Gastroesophageal sphincter (tissue), 4 donors: Measurements from ENCODE around the gene OXSR1. TPM values are rescaled to one million over a fixed set of nuclear protein-coding genes. Genes with fewer than 3 reads are reported as not detected.

Experiments
- ATAC-seq: fragments of 150-250 bp; one replicate; pipeline ENCODE4 v1.9.1; 2016; ENCODE audit warnings: mild to moderate bottlenecking, moderate library complexity
- H3K27ac ChIP-seq, 4 donors: fragments of 200-600 bp; sonication (generic) in 3 of 4; 1 replicate in 3 of 4; 2 replicates in 1 of 4; pipeline ENCODE4 v1.5.1; 2016 to 2019
- H3K27me3 ChIP-seq: fragments of 200-600 bp; sonication (generic); one replicate; pipeline ENCODE4 v1.5.1; 2019
- H3K36me3 ChIP-seq, 2 donors: fragments of 200-600 bp; sonication (generic); one replicate each; pipeline ENCODE4 v1.5.1; 2019; ENCODE audit warnings: control low read depth in 1 of 2
- H3K4me1 ChIP-seq, 3 donors: fragments of 200-600 bp; sonication (generic); 1 replicate in 2 of 3; 2 replicates in 1 of 3; pipeline ENCODE4 v1.5.1; 2016 to 2019; ENCODE audit warnings: control low read depth in 2 of 3
- H3K4me3 ChIP-seq, 2 donors: fragments of 200-600 bp; sonication (generic); one replicate each; pipeline ENCODE4 v1.5.1; 2019; ENCODE audit warnings: mild to moderate bottlenecking in 1 of 2, moderate library complexity in 1 of 2
- H3K9me3 ChIP-seq, 3 donors: fragments of 200-600 bp; sonication (generic); one replicate each; pipeline ENCODE4 v1.5.1; 2017 to 2019; ENCODE audit warnings: control low read depth in 2 of 3
- CTCF ChIP-seq, 4 experiments: fragments of 200-600 bp in 2 of 4; fragments of 450-650 bp in 2 of 4; sonication (generic) in 1 of 4; IDR thresholded peaks; one replicate each; pipeline ENCODE4 v1.5.1; 2017 to 2019; ENCODE audit warnings: antibody characterized with exemption in 4 of 4, mild to moderate bottlenecking in 2 of 4, moderate library complexity in 2 of 4
- EP300 ChIP-seq: sonication (generic); formaldehyde crosslinking; IDR thresholded peaks from one replicate; pipeline ENCODE4 v1.6.1; 2017; ENCODE audit warnings: antibody characterized with exemption, mild to moderate bottlenecking
- POLR2A ChIP-seq, 2 donors: fragments of 450-650 bp; IDR thresholded peaks; one replicate each; pipeline ENCODE4 v1.6.1; 2017; ENCODE audit warnings: antibody characterized with exemption in 2 of 2, mild to moderate bottlenecking in 2 of 2, moderate library complexity in 1 of 2
- POLR2AphosphoS5 ChIP-seq: sonication (generic); formaldehyde crosslinking; IDR thresholded peaks from one replicate; pipeline ENCODE4 v1.6.1; 2017; ENCODE audit warnings: antibody characterized with exemption
- WGBS, 2 donors: methylation state at CpG; one replicate each; pipeline ENCODE4 v1.1.5; 2018; ENCODE audit warnings: low coverage in 1 of 2; 5-methylcytosine and 5-hydroxymethylcytosine counted together
- total RNA-seq, 4 donors: library from RNA; depleted of rRNA; stranded (reverse); fragments of >200 nt; gene quantifications; one replicate each; pipeline ENCODE4 v1.1.0, GENCODE V29; 2016

Gene OXSR1
- total RNA-seq, 4 donors from 2014 or later, result 29.5 to 41.0 (median 34.3) TPM

GRCh38 chr3:38276081-38276916 lies 111.0 kb downstream of the OXSR1 start:
- WGBS, 2 donors, result 78 to 100% methylated on average over 2 to 4 of the region's 13 CpGs
- TF ChIP-seq POLR2AphosphoS5 (no peak), EP300 (no peak), CTCF (IDR thresholded peaks at IDR 0.05) (no peak), POLR2A (IDR thresholded peaks at IDR 0.05) (no peak)
- no peaks in the 10 kb centered on the region for H3K4me1 ChIP-seq
- no peaks in the 10 kb centered on the region for H3K27me3 ChIP-seq
- no peak for ATAC-seq
- H3K9me3 ChIP-seq, result no peaks in the 10 kb centered on the region
- no peak overlapping the region for H3K4me3 ChIP-seq
- H3K27ac ChIP-seq, result no peak overlapping the region
- H3K36me3 ChIP-seq, result peaks cover 0 to 41% of the 10 kb centered on the region in 2 donors

- H3K36me3 ChIP-seq, result peaks cover 0 to 41% of the 10 kb centered on the region in 2 donors
- no peaks in the 10 kb centered on the region for H3K4me1 ChIP-seq
- WGBS, 2 donors, result 67 to 90% methylated on average over 1 to 4 of the region's 13 CpGs
- no peak overlapping the region for H3K27ac ChIP-seq
- no peak for TF ChIP-seq EP300
- no peak for TF ChIP-seq CTCF (IDR thresholded peaks at IDR 0.05)
- no peak for TF ChIP-seq POLR2A (IDR thresholded peaks at IDR 0.05)
- TF ChIP-seq POLR2AphosphoS5, result no peak
- H3K4me3 ChIP-seq, result no peak overlapping the region
- H3K9me3 ChIP-seq, result no peaks in the 10 kb centered on the region
- ATAC-seq, result no peak
- H3K27me3 ChIP-seq, result no peaks in the 10 kb centered on the region
Observed at GRCh38 chr3:38276917-38277630, 111.7 kb downstream of the OXSR1 start.

- Histone ChIP-seq H3K27me3 (no peaks in the 10 kb centered on the region), H3K36me3 (peaks cover 0 to 41% of the 10 kb centered on the region in 2 donors), H3K9me3 (no peaks in the 10 kb centered on the region), H3K27ac (no peak overlapping the region), H3K4me1 (no peaks in the 10 kb centered on the region), H3K4me3 (no peak overlapping the region)
- no peak for ATAC-seq
- 83 to 87% methylated on average over 4 of the region's 5 CpGs for WGBS, 2 donors
- TF ChIP-seq EP300 (no peak), POLR2A (IDR thresholded peaks at IDR 0.05) (no peak), CTCF (IDR thresholded peaks at IDR 0.05) (no peak), POLR2AphosphoS5 (no peak)
Observed at GRCh38 chr3:38278841-38279240, 113.5 kb downstream of the OXSR1 start.

GRCh38 chr3:38281895-38282686 lies 116.8 kb downstream of the OXSR1 start, which contains the start of gene SLC22A14:
TSS of gene SLC22A14 (plus strand) at chr3:38282294. CDS start at chr3:38306027, 23,733 bp downstream.
- Histone ChIP-seq H3K4me1 (no peaks in the 10 kb centered on the region), H3K36me3 (peaks cover 0 to 12% of the 10 kb centered on the region in 2 donors), H3K27me3 (no peaks in the 10 kb centered on the region), H3K4me3 (no peak within 1 kb of the TSS), H3K27ac (no peak within 1 kb of the TSS), H3K9me3 (no peaks in the 10 kb centered on the region)
- no peak for ATAC-seq
- TF ChIP-seq CTCF (IDR thresholded peaks at IDR 0.05) (no peak), EP300 (no peak), POLR2AphosphoS5 (no peak), POLR2A (IDR thresholded peaks at IDR 0.05) (no peak)
- WGBS, 2 donors, result 81 to 100% methylated on average over 1 to 6 of the region's 14 CpGs
